ENCODE measurements around the gene SERAC1. TPM values are rescaled to one million over a fixed set of nuclear protein-coding genes. Genes with fewer than 3 reads are reported as not detected.

Gene SERAC1
- total RNA-seq, 1 donor from 2014 or later = 17.1 TPM

- H3K27me3 Mint-ChIP-seq (ENCODE audit: low read depth) = no peaks in the 10 kb centered on the region
- no peak overlapping the region for H3K27ac Mint-ChIP-seq (ENCODE audit: unreplicated experiment)
- peaks cover 40% of the 10 kb centered on the region for H3K36me3 Mint-ChIP-seq (ENCODE audit: low read depth)
- no peak overlapping the region for H3K4me3 Mint-ChIP-seq (ENCODE audit: unreplicated experiment)
- H3K9me3 Mint-ChIP-seq (ENCODE audit: low read depth) = no peaks in the 10 kb centered on the region
- DNase-seq (ENCODE audit: low spot score) = no peak
- H3K4me1 Mint-ChIP-seq (ENCODE audit: low read depth) = peaks cover 26% of the 10 kb centered on the region
- TF ChIP-seq, protein P1, sequence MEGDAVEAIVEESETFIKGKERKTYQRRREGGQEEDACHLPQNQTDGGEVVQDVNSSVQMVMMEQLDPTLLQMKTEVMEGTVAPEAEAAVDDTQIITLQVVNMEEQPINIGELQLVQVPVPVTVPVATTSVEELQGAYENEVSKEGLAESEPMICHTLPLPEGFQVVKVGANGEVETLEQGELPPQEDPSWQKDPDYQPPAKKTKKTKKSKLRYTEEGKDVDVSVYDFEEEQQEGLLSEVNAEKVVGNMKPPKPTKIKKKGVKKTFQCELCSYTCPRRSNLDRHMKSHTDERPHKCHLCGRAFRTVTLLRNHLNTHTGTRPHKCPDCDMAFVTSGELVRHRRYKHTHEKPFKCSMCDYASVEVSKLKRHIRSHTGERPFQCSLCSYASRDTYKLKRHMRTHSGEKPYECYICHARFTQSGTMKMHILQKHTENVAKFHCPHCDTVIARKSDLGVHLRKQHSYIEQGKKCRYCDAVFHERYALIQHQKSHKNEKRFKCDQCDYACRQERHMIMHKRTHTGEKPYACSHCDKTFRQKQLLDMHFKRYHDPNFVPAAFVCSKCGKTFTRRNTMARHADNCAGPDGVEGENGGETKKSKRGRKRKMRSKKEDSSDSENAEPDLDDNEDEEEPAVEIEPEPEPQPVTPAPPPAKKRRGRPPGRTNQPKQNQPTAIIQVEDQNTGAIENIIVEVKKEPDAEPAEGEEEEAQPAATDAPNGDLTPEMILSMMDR (IDR thresholded peaks at IDR 0.05) = no peak
These were observed 75.3 kb downstream of the SERAC1 start for GRCh38 chr6:158092806-158093205.

DNA sequence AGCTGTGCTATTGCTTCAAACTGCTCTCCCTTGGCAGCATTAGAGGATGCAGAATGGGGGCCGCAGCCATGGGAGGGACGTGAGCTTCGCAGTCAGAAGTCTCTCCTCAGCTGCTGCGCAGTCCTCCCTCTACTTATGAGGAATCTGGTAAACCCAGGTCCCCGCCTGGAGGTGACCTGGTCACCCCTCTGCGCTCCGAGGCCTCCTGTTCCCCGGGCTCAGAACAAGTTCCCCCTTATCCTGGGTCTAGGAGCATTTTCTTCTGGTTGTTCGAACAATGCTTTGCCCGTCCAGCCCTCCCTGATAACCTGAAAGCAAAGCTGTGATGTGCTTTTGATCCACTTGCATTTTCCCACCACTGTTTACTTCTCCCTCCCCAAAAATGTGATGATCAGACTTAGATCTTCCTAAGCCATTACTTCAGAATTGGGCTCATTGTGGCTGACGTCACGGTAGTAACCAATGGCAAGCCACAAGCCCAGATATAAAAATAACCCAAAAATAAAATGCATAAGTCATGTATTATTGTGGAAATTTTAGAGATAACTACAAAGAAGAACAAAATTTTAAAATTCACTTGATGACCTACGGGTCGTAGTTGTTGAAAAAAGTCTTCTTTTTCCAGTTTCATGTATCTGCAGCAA is 80.7 kb downstream of the SERAC1 start:
- Mint-ChIP-seq H3K4me1 (ENCODE audit: low read depth) (peaks cover 59% of the 10 kb centered on the region), H3K9me3 (ENCODE audit: low read depth) (no peaks in the 10 kb centered on the region), H3K36me3 (ENCODE audit: low read depth) (peaks cover 40% of the 10 kb centered on the region), H3K27ac (ENCODE audit: unreplicated experiment) (peak overlapping the region; percentile 78), H3K27me3 (ENCODE audit: low read depth) (no peaks in the 10 kb centered on the region), H3K4me3 (ENCODE audit: unreplicated experiment) (peak overlapping the region; percentile 19)
- DNase-seq (ENCODE audit: low spot score) = no peak
- TF ChIP-seq, protein P1 (IDR thresholded peaks at IDR 0.05) = no peak

GRCh38 chr6:158086504-158087223 is 81.4 kb downstream of the SERAC1 start:
- Mint-ChIP-seq H3K27ac (ENCODE audit: unreplicated experiment) (peak overlapping the region; percentile 78), H3K9me3 (ENCODE audit: low read depth) (no peaks in the 10 kb centered on the region), H3K27me3 (ENCODE audit: low read depth) (no peaks in the 10 kb centered on the region), H3K36me3 (ENCODE audit: low read depth) (peaks cover 42% of the 10 kb centered on the region), H3K4me3 (ENCODE audit: unreplicated experiment) (no peak overlapping the region), H3K4me1 (ENCODE audit: low read depth) (peaks cover 59% of the 10 kb centered on the region)
- no peak for DNase-seq (ENCODE audit: low spot score)
- TF ChIP-seq, protein P1 (IDR thresholded peaks at IDR 0.05) = no peak

DNA sequence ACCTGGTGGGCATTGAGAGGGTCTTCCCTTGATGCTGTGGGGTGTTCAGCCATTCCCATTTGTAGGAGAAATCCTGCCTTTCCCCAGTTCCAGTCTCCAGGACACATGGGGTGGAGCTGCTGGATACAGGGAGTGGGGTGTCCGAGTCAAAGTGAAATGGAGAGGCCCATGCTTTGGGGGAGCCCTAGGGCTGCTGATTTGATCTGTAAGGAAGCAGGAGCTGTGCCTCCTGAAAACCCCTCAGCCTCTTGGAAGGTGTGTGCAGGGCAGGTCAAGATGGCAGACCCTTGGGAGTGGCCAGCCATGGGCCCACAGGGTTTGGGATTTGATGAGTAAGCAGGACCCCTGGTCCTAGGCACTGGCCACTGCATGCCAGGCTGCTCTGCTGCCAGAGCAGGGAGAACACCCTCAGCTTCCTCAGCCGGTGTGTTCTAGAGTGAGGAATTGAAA is 82.0 kb downstream of the SERAC1 start:
- Mint-ChIP-seq H3K9me3 (ENCODE audit: low read depth) (no peaks in the 10 kb centered on the region), H3K4me1 (ENCODE audit: low read depth) (peaks cover 59% of the 10 kb centered on the region), H3K27ac (ENCODE audit: unreplicated experiment) (peak overlapping the region; percentile 80), H3K36me3 (ENCODE audit: low read depth) (peaks cover 47% of the 10 kb centered on the region), H3K4me3 (ENCODE audit: unreplicated experiment) (no peak overlapping the region), H3K27me3 (ENCODE audit: low read depth) (no peaks in the 10 kb centered on the region)
- TF ChIP-seq, protein P1 (IDR thresholded peaks at IDR 0.05) = no peak
- no peak for DNase-seq (ENCODE audit: low spot score)

- H3K27me3 Mint-ChIP-seq (ENCODE audit: low read depth) = no peaks in the 10 kb centered on the region
- TF ChIP-seq, protein P1 (IDR thresholded peaks at IDR 0.05) = no peak
- DNase-seq (ENCODE audit: low spot score) = no peak
- H3K36me3 Mint-ChIP-seq (ENCODE audit: low read depth) = peaks cover 53% of the 10 kb centered on the region
- H3K27ac Mint-ChIP-seq (ENCODE audit: unreplicated experiment) = peak overlapping the region; percentile 80
- peaks cover 59% of the 10 kb centered on the region for H3K4me1 Mint-ChIP-seq (ENCODE audit: low read depth)
- H3K9me3 Mint-ChIP-seq (ENCODE audit: low read depth) = no peaks in the 10 kb centered on the region
- no peak overlapping the region for H3K4me3 Mint-ChIP-seq (ENCODE audit: unreplicated experiment)
These were observed 82.6 kb downstream of the SERAC1 start for GRCh38 chr6:158085261-158086053.

Data from chondrocyte (in vitro differentiated cells).